Neural crest cell (in vitro differentiated cells): Measurements from ENCODE around the gene HDAC4. TPM values are rescaled to one million over a fixed set of nuclear protein-coding genes. Genes with fewer than 3 reads are reported as not detected.

ENCODE experiments used
- DNase-seq: peaks from one replicate; pipeline ENCODE4 v3.0.0; 2021; ENCODE audit warnings: low read depth, mixed read lengths, low spot score
- H3K27ac Mint-ChIP-seq: one replicate; pipeline ENCODE4 v1.8.0; 2021; ENCODE audit warnings: mild to moderate bottlenecking, mixed read lengths; ENCODE audit not compliant: unreplicated experiment
- H3K27me3 Mint-ChIP-seq: 2 replicates; pipeline ENCODE4 v1.8.0; 2021; ENCODE audit warnings: low read depth, mild to moderate bottlenecking, mixed read lengths
- H3K36me3 Mint-ChIP-seq: 2 replicates; pipeline ENCODE4 v1.8.0; 2021; ENCODE audit warnings: low read depth, mild to moderate bottlenecking, mixed read lengths
- H3K4me1 Mint-ChIP-seq: 2 replicates; pipeline ENCODE4 v1.8.0; 2021; ENCODE audit warnings: mixed read lengths
- H3K4me3 Mint-ChIP-seq: one replicate; pipeline ENCODE4 v1.8.0; 2021; ENCODE audit warnings: mild to moderate bottlenecking, mixed read lengths
- H3K9me3 Mint-ChIP-seq: 2 replicates; pipeline ENCODE4 v1.8.0; 2021; ENCODE audit warnings: mixed read lengths
- total RNA-seq: library from RNA; stranded (reverse); gene quantifications from 2 replicates; pipeline ENCODE4 v1.2.1, GENCODE V29; 2021
- TF ChIP-seq, protein P1 (sequence below): fragments of 200-600 bp; sonication (generic); conservative IDR thresholded peaks from 2 replicates; pipeline ENCODE4 v1.5.0; 2021; ENCODE audit warnings: antibody characterized with exemption, mild to moderate bottlenecking

The HDAC4 gene
- total RNA-seq, 1 donor from 2014 or later = 52.1 TPM

DNA sequence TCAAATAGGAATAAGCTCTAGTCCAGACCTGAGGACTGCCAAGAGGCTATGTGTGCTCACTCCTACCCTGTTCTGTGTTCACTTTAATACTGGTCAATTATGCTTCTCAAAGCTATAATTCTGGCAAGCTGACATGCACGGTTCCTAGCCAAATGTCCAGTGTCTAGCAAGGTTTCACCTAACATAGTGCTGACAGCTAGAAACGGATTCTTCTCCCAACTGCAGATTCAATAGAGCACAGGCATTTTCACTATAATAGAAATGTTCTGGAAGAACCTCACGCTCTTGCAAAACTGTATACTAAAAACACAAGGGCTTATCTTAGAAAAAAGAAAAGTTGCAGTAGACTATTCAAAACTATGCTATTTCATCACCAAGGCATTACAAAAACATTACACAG, 45.1 kb downstream of the HDAC4 start:
- TF ChIP-seq, protein P1, sequence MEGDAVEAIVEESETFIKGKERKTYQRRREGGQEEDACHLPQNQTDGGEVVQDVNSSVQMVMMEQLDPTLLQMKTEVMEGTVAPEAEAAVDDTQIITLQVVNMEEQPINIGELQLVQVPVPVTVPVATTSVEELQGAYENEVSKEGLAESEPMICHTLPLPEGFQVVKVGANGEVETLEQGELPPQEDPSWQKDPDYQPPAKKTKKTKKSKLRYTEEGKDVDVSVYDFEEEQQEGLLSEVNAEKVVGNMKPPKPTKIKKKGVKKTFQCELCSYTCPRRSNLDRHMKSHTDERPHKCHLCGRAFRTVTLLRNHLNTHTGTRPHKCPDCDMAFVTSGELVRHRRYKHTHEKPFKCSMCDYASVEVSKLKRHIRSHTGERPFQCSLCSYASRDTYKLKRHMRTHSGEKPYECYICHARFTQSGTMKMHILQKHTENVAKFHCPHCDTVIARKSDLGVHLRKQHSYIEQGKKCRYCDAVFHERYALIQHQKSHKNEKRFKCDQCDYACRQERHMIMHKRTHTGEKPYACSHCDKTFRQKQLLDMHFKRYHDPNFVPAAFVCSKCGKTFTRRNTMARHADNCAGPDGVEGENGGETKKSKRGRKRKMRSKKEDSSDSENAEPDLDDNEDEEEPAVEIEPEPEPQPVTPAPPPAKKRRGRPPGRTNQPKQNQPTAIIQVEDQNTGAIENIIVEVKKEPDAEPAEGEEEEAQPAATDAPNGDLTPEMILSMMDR = no peak
- no peak overlapping the region for H3K27ac Mint-ChIP-seq

DNA sequence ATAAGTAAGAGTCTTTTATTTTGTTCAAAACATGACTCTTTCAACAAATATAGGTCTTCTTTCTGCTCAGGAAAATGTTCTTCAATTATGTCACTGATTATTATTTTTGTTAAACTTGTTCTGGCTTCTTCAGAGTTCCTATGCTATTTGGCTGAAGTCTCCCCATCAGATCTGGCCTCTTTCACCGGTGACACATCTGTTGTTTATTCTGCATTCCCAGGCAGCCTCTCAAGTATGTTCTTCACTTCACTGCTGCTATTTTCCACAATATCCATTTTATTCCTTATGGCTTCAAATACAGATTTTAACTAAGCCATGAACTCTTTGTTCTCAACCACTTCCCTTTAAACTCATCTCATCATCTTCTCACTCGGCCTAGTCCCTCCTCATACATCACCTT, 45.7 kb downstream of the HDAC4 start:
- no peak for DNase-seq
- TF ChIP-seq, protein P1 = no peak
- Mint-ChIP-seq H3K27me3 (no peaks in the 10 kb centered on the region), H3K4me1 (peaks cover 13% of the 10 kb centered on the region), H3K4me3 (no peak overlapping the region), H3K36me3 (peaks cover 46% of the 10 kb centered on the region), H3K27ac (no peak overlapping the region), H3K9me3 (peaks cover 11% of the 10 kb centered on the region)

More for the DNA sequence above, 45.1 kb downstream of the HDAC4 start:
- no peaks in the 10 kb centered on the region for H3K27me3 Mint-ChIP-seq
- peaks cover 12% of the 10 kb centered on the region for H3K4me1 Mint-ChIP-seq
- H3K36me3 Mint-ChIP-seq = peaks cover 44% of the 10 kb centered on the region
- H3K9me3 Mint-ChIP-seq = peaks cover 11% of the 10 kb centered on the region
- no peak for DNase-seq
- no peak overlapping the region for H3K4me3 Mint-ChIP-seq

DNA sequence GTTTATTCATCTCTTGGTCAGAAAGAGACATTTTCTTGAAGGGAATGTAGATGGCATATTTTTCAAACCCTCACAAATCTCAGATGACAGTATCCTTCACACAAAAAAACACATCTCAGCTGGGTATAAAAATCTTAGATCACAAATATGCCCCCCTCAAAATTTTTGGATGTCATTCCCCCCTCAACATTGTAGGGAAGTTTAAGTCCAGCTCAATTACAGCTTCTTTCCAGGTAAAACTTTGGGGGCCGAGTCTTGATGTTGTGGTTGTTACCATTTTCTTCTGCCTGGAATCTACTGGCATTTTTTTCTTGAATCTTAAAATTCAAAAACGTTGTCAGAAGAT, 46.1 kb downstream of the HDAC4 start:
- Mint-ChIP-seq H3K4me1 (peaks cover 14% of the 10 kb centered on the region), H3K27ac (no peak overlapping the region), H3K36me3 (peaks cover 46% of the 10 kb centered on the region), H3K27me3 (no peaks in the 10 kb centered on the region), H3K4me3 (no peak overlapping the region), H3K9me3 (peaks cover 11% of the 10 kb centered on the region)
- DNase-seq = no peak
- TF ChIP-seq, protein P1 = no peak

DNA sequence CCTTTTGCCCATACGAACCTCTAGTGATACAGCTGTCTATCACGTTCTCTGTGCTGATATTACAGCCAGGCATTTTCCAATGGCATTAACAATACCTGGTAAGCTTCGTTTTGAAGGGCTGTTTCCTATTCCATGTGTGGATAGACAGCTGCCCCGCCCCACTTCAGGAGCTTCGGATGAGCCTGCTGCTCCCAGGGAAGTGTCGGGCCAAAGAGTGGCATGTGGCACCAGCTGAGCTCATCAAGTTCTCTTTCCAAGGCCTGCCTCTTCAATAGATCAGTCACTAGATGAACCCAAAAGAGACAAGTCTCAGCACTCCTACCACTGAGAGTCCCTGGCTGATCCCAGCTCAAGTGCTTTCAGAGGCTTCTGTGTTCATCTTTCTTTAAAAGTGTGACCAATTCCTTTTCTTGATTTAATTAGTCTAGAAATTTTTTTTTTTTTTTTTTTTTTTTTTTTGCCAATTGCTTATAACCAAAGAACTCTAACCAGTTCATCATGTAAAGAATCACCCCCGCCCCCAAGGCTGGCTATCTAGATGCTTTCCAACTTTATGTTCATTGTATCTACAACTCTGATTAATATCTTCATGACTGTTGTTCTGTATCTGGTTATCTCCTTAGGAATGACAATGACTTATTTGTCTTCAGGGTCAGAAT, 46.6 kb downstream of the HDAC4 start:
- Mint-ChIP-seq H3K4me3 (no peak overlapping the region), H3K9me3 (peaks cover 11% of the 10 kb centered on the region), H3K27me3 (no peaks in the 10 kb centered on the region), H3K36me3 (peaks cover 46% of the 10 kb centered on the region), H3K27ac (no peak overlapping the region), H3K4me1 (peaks cover 19% of the 10 kb centered on the region)
- DNase-seq = no peak
- TF ChIP-seq, protein P1 = no peak

DNA sequence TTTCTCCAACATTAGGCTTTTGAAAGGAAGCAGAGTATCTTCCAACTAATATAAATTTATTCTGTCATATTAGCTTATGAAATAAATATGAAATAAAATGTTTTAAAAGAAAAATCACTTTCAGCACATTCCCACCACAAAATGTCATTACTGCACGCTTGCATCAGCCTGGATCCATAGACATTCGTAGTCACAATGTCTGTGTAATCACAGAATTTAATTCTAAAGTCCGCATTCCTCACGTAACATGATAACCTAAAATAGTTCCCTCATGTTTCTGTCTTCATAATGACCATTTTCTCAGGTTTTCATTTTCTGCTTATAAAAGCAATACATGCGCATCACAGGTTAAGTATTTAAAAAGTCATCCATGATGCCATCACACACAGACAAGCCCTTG, 47.1 kb downstream of the HDAC4 start:
- Mint-ChIP-seq H3K4me1 (peaks cover 21% of the 10 kb centered on the region), H3K9me3 (peaks cover 11% of the 10 kb centered on the region), H3K27me3 (no peaks in the 10 kb centered on the region), H3K36me3 (peaks cover 45% of the 10 kb centered on the region), H3K27ac (no peak overlapping the region), H3K4me3 (no peak overlapping the region)
- no peak for DNase-seq
- TF ChIP-seq, protein P1 = no peak
